T47D (cell line): Measurements from ENCODE around the gene HRH1.
"Not testable (repeated sequence)": the region's sequence is repeated elsewhere in the genome, so short reads cannot be mapped to it uniquely, and the experiment has no call there.

Experiments used
- DNase-seq, 2 experiments: peaks; one replicate each; pipeline versions ENCODE4 v3.0.0 to v3.0.0-alpha.2; 2011 to 2012; ENCODE audit warnings: low read depth in 1 of 2, low spot score in 1 of 2
- JUND ChIP-seq: IDR thresholded peaks from 2 replicates; pipeline ENCODE4 v1.6.1; 2012; ENCODE audit warnings: low read depth
- in situ Hi-C: cut with HindIII; loops from 2 replicates; pipeline ENCODE4 v1.10.0; 2016; ENCODE audit warnings: low sequenced_read_pairs, low pct_unique_long_range_greater_than_20kb

HRH1 gene

DNA sequence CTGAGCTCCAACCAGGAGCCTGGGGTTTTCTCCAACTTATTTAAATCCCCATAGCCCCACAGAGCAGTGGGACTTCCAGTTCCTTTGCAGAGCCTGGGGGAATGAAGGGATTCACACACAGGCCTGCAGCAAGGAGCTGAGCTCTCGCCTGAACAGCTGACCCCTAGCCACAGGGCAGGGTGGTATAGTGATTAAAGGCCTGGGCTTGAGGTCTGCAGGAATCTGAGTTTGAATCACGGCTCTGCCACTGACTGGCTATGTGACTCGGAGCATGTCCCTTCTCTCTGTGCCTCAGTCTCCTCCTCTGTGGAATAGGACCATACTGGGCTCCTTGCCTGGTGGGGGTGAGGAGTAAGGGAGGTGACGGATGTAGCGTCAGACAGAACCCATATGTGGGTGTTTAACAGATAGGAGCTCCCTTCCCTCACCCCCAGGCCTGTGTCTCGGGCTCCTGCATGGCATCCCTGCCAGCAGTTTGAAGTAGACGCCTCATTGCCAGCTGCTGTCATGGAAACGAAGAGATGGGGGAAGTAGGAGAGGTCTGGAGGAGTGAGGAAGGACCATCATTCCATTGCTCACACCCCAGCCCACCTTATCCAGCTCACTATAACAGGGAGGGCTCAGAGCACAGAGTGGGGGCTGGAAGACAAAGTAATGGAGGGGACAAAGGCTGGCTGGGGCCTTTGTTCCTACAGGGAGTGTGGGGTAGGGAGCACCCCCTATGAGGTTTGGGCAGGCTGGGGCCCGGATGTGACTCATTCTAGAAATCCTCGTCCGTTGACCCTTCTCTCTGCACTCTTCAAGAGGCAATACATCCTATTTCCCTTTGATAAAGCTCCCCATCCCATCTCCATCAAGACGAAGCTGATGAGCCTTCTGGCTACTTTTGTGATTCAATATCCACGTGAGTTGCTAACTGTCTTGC is 14.8 kb downstream of the HRH1 start:
- no peak for TF ChIP-seq JUND
- no peak for DNase-seq
- in situ Hi-C loops: no loop called here

DNA sequence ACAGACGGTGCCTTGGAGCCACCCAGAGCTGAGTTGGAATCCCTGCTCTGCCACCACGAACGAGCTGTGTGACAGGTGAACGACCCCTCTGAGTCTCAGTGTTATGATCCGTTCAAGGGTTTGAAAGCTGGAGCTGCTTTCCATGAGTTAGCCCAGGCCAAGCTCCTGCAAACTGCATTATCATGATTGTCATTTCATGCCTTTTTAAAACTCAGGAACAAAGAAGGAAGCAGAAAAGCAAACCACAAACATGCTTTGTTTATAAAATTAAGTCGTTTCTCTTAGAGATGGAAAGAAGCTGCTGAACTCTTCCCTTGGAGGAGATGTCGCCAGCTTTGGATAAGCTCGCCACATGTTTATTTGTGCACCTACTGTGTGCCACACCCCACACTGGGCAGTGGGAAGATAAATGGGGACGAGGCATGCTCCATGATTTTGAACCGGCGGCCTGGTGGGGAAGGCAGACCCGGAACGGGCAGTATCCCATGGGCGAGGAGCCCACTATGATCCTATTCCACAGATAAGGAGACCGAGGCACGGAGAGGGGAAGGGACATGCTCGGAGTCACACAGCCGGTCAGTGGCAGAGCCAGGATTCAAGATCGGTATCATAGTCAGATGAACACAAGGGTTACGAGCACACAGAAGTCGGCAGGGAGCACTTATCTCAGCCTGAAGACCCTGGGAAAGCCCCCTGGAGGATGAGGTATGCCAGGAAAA is 15.9 kb downstream of the HRH1 start:
- TF ChIP-seq JUND: no peak
- in situ Hi-C loops: no loop called here
- DNase-seq: no peak

DNA sequence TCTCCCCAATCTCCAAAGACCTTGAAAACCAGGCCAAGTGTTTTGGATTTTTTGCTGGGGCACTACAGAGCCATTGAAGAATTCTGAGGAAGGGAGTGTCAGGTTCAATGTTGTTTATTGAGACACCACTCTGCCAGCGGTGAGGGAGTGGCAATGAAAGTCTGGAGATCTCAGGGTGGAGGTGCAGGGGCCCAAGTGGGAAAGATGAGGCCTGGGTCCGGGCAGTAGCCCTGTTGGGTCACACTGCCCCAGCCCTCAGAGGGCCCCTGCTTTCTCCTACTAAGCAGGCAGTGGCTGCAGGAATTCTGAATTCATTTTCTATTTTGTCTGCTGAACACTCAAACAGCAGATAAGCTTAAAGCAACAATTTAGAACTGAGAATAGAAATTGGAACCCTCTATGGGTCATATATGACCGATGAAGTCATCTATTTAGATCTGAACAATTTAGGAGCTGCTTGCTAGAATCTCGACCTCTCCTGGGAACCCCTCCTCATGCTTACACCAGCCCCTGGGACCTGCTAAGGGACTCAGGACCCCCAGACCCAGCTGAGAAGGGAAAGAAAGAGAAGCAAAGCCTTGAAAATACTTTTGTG is 17.9 kb downstream of the HRH1 start:
- in situ Hi-C loops: no loop called here
- no peak for DNase-seq
- TF ChIP-seq JUND: no peak

DNA sequence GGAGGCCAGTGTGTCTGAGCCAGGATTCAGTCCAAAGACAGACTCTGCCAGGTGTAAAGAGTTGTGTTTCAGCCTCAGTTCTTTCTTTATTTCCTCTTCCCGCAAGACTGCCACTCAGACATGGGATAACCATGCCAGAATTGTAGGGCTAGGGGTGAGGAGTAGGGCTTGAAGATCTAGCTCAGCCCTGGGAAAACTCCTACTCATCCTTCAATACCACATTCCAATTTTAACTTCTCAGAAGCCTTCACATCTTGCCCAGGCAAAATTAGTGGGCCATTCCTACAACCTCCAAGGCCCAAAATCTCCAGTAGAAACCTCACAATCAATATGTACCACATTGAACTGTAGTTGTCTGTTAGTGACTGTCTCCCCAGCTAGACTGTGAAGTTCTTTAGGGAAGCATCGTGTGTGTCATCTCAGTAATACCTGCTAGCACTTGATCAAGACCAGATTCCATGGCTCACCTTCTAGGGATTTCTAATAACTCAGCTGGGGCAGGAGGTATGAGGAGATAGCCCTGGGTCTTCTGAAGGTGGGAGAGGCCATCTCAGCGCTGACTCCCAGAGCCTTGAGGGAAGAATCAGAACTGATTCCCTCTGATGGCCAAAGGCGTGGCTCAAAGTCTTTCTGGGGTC is 19.7 kb downstream of the HRH1 start:
- in situ Hi-C loops: no loop called here
- no peak for DNase-seq
- no peak for TF ChIP-seq JUND

DNA sequence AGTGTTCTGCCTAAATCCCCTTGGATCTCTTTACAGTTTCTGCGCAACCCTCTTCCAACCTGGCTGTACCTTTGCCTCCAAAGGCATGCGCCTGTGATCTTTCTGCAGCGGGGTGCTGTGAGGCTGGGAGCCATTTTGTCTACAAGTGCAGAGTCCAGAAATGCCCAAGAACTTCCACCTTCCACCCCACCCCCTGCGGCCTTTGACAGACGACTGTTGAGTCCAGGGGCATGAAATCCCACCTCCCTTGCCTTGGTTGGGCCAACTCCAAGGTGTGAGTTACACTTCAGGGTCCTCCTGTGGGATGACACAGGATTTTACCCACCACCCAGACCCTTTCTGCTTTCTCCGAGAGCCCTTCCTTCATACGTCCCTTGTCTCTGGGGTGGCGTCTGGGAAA is 24.1 kb downstream of the HRH1 start:
- in situ Hi-C loops: no loop called here
- no peak for TF ChIP-seq JUND

DNA sequence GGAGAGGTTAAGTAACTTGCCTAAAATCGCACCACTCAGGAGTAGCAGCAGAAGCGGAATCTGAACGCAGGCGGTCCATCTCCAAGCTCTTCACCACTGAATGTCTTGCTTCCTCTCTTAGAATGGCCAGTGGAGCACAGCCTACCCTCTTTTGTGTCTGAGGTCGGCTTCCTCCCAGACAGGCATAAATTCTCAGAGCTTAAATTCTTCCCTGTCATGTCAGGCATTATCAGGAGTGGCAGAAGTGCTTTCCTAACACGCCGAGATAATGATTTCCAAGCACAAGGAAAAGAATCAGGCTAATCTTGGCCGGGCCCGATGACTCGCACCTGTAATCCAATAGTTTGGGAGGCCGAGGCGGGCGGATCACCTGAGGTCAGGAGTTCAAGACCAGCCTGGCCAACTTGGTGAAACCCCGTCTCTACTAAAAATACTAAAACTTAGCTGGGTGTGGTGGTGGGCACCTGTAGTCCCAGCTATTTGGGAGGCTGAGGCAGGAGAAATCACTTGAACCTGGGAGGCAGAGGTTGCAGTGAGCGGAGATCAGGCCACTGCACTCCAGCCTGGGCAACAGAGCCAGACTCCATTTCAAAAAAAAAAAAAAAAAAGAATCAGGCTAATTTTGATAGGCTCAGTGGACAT is 30.2 kb downstream of the HRH1 start:
- in situ Hi-C loops, DNase-seq: not testable (repeated sequence)

More for the DNA sequence above, 24.1 kb downstream of the HRH1 start:
- DNase-seq: no peak

DNA sequence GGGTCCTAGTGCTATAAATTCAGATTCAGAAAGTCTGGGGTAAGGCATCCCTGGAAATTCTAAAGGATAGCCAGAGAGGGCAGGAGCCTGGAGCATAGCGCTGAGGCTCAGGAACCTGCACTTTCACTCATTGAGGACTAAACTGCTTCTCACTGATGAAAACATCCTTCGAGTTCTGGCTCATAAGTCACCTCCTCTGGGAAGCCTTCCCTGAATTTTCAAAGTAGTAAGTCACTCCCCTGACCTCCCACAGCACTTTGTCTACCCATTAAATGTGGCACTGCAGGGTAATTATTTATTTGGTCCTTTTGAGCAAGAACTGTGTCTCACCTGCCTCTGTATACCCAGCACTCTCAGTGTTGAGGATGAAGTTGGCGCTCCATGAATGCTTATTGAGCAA is 30.9 kb downstream of the HRH1 start:
- TF ChIP-seq JUND: no peak
- no peak for DNase-seq
- in situ Hi-C loops: no loop called here

DNA sequence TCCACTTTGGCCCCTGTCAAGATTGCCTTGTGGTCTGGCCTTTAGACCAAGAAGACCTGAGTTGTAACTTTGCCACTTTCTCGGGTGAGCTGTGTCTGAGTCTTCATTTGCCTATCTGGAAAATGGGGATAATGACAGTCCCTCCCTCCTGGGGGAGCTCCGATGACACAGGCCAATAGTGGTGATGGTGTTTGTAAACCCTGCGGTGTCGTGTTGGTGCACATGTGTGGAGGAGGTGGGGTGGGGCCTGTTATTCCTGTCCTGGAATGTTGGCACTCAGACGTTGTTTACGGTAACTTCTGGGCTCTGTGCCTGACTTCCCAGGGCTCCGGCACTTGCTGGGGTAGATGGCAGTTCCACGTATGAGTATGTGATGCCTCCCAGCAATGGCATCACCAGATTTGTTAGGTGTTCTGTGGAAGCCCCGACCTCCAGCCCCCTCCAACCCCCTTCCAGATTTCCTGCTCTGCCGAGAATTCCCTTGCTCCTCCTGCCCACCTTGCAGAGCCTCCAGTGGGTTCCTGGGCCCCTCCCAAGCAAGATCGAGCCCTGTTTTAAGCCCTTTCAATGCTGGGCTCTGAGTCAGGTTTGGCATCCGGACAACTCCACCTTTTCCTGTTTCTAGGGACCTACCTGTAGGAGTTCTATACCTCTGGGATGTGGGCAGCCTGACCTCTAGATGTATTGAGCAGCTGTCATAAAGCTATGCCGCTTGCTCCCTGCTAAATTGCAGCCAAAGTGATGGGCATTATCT is 31.4 kb downstream of the HRH1 start:
- in situ Hi-C loops: no loop called here
- peak; percentile 48 to 91 for DNase-seq
- TF ChIP-seq JUND: no peak

DNA sequence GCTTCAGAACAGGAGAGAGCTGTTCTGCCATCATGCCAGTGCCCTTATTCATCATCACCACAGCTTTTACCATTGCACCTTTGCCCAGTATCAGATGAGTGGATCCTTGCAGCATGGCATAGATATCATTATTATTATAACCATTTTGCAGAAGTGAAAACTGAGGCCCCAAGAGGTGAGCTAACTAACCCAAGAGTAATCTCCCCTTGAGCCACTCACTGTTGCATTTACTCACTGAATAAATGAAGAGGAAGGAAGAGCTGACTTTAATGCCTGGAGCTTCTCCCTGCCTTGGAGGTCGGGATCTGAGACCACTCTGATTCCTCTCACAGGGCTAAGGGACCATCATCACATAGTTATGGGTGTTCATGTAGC is 32.0 kb downstream of the HRH1 start:
- TF ChIP-seq JUND: no peak
- DNase-seq: no peak
- in situ Hi-C loops: no loop called here

DNA sequence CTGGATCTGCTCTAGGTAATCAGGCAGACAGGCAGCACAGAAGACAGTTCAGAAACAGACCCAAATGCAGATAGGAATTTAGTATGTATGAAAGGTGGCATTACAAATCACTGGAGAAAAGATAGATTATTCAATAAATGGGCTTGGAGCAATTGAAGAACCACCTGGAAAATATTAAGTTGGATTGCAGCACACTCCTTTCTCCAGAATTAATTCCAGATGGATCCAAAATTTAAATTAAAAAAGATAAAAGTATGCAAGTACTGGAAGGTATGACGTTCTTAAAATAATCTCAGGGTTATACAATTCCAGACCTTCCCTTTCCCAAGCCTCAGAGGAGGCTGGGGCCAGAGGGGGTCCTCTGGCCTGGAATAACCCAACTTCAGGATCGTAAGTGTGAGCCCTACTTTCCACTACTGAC is 32.5 kb downstream of the HRH1 start:
- DNase-seq: no peak
- in situ Hi-C loops: no loop called here
- TF ChIP-seq JUND: no peak

DNA sequence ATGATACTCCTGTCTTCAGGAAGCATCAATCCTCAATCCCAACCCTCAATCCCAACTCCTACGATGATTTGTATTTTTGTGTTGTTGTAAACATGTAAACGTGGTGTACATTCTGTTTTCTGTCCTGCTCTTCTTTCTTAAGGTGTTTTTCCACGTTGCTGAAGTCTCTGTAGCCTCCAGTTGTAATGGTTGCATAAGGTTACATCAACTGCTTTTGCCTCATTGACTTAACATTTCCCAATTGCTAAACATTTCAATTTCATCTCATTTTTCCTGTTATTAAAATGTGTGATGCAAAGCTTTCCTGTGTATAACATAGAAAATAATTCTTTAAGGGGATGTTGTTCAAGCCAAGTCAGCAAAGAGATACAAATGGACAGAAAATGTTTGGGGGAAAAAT is 33.4 kb downstream of the HRH1 start:
- in situ Hi-C loops: no loop called here
- DNase-seq: no peak
- no peak for TF ChIP-seq JUND

DNA sequence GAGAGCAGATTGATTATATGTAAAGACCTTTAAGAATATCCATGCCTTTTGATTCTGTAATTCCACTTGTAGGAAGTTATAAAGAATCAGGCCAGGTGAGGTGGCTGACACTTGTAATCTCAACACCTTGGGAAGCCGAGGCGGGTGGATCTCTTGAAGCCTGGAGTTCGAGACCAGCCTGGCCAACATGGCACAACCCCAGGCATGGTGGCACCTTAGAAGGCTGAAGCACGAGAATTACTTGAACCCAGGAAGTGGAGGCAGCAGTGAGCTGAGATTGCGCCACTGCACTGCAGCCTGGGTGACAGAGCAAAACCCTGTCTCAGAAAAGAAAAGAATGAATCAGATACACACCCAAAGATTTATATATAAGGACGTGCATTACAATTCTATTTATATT is 33.9 kb downstream of the HRH1 start:
- no peak for TF ChIP-seq JUND
- in situ Hi-C loops: no loop called here
- DNase-seq: no peak
